ENCODE measurements around the gene MEAK7. TPM values are rescaled to one million over a fixed set of nuclear protein-coding genes. Genes with fewer than 3 reads are reported as not detected.

MEAK7 gene
- total RNA-seq, 1 experiment from 2014 or later, result 21.5 TPM

DNA sequence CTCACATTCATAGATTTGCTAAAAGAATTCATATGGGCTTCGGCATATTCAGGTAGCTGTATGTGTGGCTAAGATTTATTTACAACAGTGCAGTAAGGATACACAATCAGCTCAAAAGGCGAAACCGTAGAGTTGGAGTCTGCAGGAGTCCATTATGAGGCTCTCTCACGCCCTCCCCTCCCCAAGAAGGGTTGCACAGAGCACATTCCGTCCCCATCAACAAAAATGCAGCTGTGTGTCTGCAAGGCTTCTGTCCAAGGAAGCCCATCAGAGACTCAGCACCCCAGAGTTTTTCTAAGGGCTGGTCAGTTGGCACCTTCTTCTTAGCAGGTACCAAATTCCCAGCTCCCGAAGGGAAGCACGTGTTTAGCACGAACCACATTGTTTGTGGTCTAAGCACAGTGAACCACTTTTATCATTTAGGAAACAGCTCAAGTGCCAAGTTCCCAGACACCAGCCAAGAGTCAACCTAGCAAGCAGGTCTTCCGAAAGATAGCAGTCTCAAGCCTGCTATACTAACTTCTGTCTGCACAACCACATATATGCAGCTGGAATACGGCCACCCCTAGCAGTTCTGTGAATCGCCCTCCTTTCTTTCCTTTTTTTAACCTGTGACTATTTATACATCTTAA is 28.5 kb upstream of the MEAK7 start:
- H3K9ac ChIP-seq (ENCODE audit: extremely low read depth, insufficient read length, low read length), result no peak overlapping the region
- H3K18ac ChIP-seq (ENCODE audit: insufficient read length, low read depth, low read length), result peak overlapping the region; percentile 27
- Mint-ChIP-seq H3K27me3 (ENCODE audit: low read depth) (peaks cover 7% of the 10 kb centered on the region), H3K27ac (peak overlapping the region in 2 of 3 experiments; percentile 87 to 90; a peak in 2 of 7 replicates), H3K36me3 (ENCODE audit: insufficient read depth in 1 of 3, low read depth in 3 of 3) (peaks cover 3 to 17% (median 13%) of the 10 kb centered on the region in 3 experiments), H3K9me3 (peaks cover 10 to 15% of the 10 kb centered on the region in 2 experiments; a peak in 3 of 5 replicates), H3K4me1 (peaks cover 39 to 49% of the 10 kb centered on the region in 2 experiments), H3K4me3 (no peak overlapping the region)
- no peaks in the 10 kb centered on the region for H3K27me3 ChIP-seq (ENCODE audit: insufficient read depth, low read length)
- H2BK15ac ChIP-seq (ENCODE audit: low read depth, low read length), result no peak overlapping the region
- no peak overlapping the region for H2AK5ac ChIP-seq (ENCODE audit: insufficient read length, low read length)
- H2BK120ac ChIP-seq (ENCODE audit: low read depth, low read length, poor library complexity, severe bottlenecking), result no peak overlapping the region
- H3K4ac ChIP-seq (ENCODE audit: low read depth, low read length), result no peak overlapping the region
- no peak overlapping the region for H4K5ac ChIP-seq (ENCODE audit: insufficient read length, low read depth, low read length)
- H3K9me3 ChIP-seq (ENCODE audit: control insufficient read depth, low read depth, low read length), result no peaks in the 10 kb centered on the region
- H3K56ac ChIP-seq (ENCODE audit: insufficient read length, low read depth, low read length), result no peak overlapping the region
- H3K4me2 ChIP-seq (ENCODE audit: insufficient read depth, insufficient read length, low read length), result no peak overlapping the region
- H2BK12ac ChIP-seq (ENCODE audit: insufficient read length, low read depth, low read length), result no peak overlapping the region
- WGBS (ENCODE audit: extremely low coverage, insufficient read length, low lambda C conversion rate), result no CpG with 5 or more reads among the region's 11 CpGs
- no peaks in the 10 kb centered on the region for H3K79me2 ChIP-seq (ENCODE audit: insufficient read depth, low read length)
- H3K23ac ChIP-seq (ENCODE audit: insufficient read length, low read depth, low read length), result no peak overlapping the region
- no peak overlapping the region for H3T11ph ChIP-seq (ENCODE audit: low read length)
- H3K27ac ChIP-seq (ENCODE audit: insufficient read length, low read depth, low read length), result no peak overlapping the region
- no peaks in the 10 kb centered on the region for H3K79me1 ChIP-seq (ENCODE audit: insufficient read depth, low read depth, low read length, poor library complexity, severe bottlenecking)
- DNase-seq, result no peak
- H4K20me1 ChIP-seq (ENCODE audit: control insufficient read depth, insufficient read depth, insufficient read length), result no peaks in the 10 kb centered on the region
- H3K14ac ChIP-seq (ENCODE audit: insufficient read depth, low read length), result peak overlapping the region; percentile 46; the same call in 1 of the 2 replicates
- no peak overlapping the region for H4K8ac ChIP-seq (replicated peaks; ENCODE audit: insufficient read length, low read depth, low read length)
- TF ChIP-seq, protein P1, sequence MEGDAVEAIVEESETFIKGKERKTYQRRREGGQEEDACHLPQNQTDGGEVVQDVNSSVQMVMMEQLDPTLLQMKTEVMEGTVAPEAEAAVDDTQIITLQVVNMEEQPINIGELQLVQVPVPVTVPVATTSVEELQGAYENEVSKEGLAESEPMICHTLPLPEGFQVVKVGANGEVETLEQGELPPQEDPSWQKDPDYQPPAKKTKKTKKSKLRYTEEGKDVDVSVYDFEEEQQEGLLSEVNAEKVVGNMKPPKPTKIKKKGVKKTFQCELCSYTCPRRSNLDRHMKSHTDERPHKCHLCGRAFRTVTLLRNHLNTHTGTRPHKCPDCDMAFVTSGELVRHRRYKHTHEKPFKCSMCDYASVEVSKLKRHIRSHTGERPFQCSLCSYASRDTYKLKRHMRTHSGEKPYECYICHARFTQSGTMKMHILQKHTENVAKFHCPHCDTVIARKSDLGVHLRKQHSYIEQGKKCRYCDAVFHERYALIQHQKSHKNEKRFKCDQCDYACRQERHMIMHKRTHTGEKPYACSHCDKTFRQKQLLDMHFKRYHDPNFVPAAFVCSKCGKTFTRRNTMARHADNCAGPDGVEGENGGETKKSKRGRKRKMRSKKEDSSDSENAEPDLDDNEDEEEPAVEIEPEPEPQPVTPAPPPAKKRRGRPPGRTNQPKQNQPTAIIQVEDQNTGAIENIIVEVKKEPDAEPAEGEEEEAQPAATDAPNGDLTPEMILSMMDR (conservative IDR thresholded peaks at IDR 0.05), result no peak
- H2AFZ ChIP-seq (ENCODE audit: low read length), result no peak overlapping the region
- peaks cover 17% of the 10 kb centered on the region for H3K4me1 ChIP-seq (ENCODE audit: insufficient read depth, low read length)
- no peak overlapping the region for H2BK5ac ChIP-seq (ENCODE audit: insufficient read length, low read length)
- H2BK20ac ChIP-seq (ENCODE audit: low read depth, low read length, poor library complexity, severe bottlenecking), result no peak overlapping the region
- no peak overlapping the region for H4K91ac ChIP-seq (ENCODE audit: insufficient read length, low read depth, low read length)
- no peaks in the 10 kb centered on the region for H3K23me2 ChIP-seq (ENCODE audit: insufficient read length, low read depth, low read length, poor library complexity, severe bottlenecking)
